Measurements from ENCODE around the gene B3GAT2. TPM values are rescaled to one million over a fixed set of nuclear protein-coding genes. Genes with fewer than 3 reads are reported as not detected.

B3GAT2 gene
- total RNA-seq, 2 donors from 2014 or later, result not detected

- Histone ChIP-seq H3K27me3 (no peaks in the 10 kb centered on the region), H3K9me3 (no peaks in the 10 kb centered on the region), H3K4me1 (no peaks in the 10 kb centered on the region), H3K36me3 (no peaks in the 10 kb centered on the region), H3K27ac (no peak overlapping the region), H3K9ac (ENCODE audit: low read depth in 2 of 2, low read length in 2 of 2) (no peak overlapping the region), H3K4me3 (no peak overlapping the region)
- no peak for TF ChIP-seq CTCF (IDR thresholded peaks at IDR 0.05)
- intact Hi-C loops (cut with DNase I), result no loop called here
- no peak for DNase-seq
Measured at GRCh38 chr6:70831427-70831826, 125.4 kb downstream of the B3GAT2 start.

GRCh38 chr6:70823651-70824050 lies 133.2 kb downstream of the B3GAT2 start:
- Histone ChIP-seq H3K36me3 (no peaks in the 10 kb centered on the region), H3K4me1 (no peaks in the 10 kb centered on the region), H3K9me3 (no peaks in the 10 kb centered on the region), H3K4me3 (no peak overlapping the region), H3K27me3 (no peaks in the 10 kb centered on the region), H3K27ac (no peak overlapping the region), H3K9ac (ENCODE audit: low read depth in 2 of 2, low read length in 2 of 2) (no peak overlapping the region)
- TF ChIP-seq CTCF (IDR thresholded peaks at IDR 0.05), result no peak
- intact Hi-C loops (cut with DNase I), result no loop called here
- no peak for DNase-seq

GRCh38 chr6:70821751-70822150 lies 135.1 kb downstream of the B3GAT2 start:
- Histone ChIP-seq H3K9ac (ENCODE audit: low read depth in 2 of 2, low read length in 2 of 2) (no peak overlapping the region), H3K36me3 (no peaks in the 10 kb centered on the region), H3K4me3 (no peak overlapping the region), H3K4me1 (no peaks in the 10 kb centered on the region), H3K9me3 (no peaks in the 10 kb centered on the region), H3K27ac (no peak overlapping the region), H3K27me3 (no peaks in the 10 kb centered on the region)
- no peak for DNase-seq
- intact Hi-C loops (cut with DNase I), result no loop called here
- no peak for TF ChIP-seq CTCF (IDR thresholded peaks at IDR 0.05)

- no peak for DNase-seq
- Histone ChIP-seq H3K27me3 (no peaks in the 10 kb centered on the region), H3K4me3 (no peak overlapping the region), H3K27ac (no peak overlapping the region), H3K9ac (ENCODE audit: low read depth in 2 of 2, low read length in 2 of 2) (no peak overlapping the region), H3K9me3 (no peaks in the 10 kb centered on the region), H3K4me1 (no peaks in the 10 kb centered on the region), H3K36me3 (no peaks in the 10 kb centered on the region)
- intact Hi-C loops (cut with DNase I), result no loop called here
- TF ChIP-seq CTCF (IDR thresholded peaks at IDR 0.05), result no peak
Measured at GRCh38 chr6:70820778-70821177, 136.1 kb downstream of the B3GAT2 start.

- Histone ChIP-seq H3K27ac (no peak overlapping the region), H3K27me3 (no peaks in the 10 kb centered on the region), H3K4me3 (no peak overlapping the region), H3K36me3 (no peaks in the 10 kb centered on the region), H3K4me1 (no peaks in the 10 kb centered on the region), H3K9me3 (no peaks in the 10 kb centered on the region), H3K9ac (ENCODE audit: low read depth in 2 of 2, low read length in 2 of 2) (no peak overlapping the region)
- intact Hi-C loops (cut with DNase I), result no loop called here
- no peak for TF ChIP-seq CTCF (IDR thresholded peaks at IDR 0.05)
- no peak for DNase-seq
Measured at GRCh38 chr6:70819646-70820045, 137.2 kb downstream of the B3GAT2 start.

GRCh38 chr6:70813885-70814284 lies 143.0 kb downstream of the B3GAT2 start:
- Histone ChIP-seq H3K27me3 (no peaks in the 10 kb centered on the region), H3K9ac (ENCODE audit: low read depth in 2 of 2, low read length in 2 of 2) (no peak overlapping the region), H3K27ac (no peak overlapping the region), H3K36me3 (no peaks in the 10 kb centered on the region), H3K4me1 (no peaks in the 10 kb centered on the region), H3K4me3 (no peak overlapping the region), H3K9me3 (no peaks in the 10 kb centered on the region)
- no peak for TF ChIP-seq CTCF (IDR thresholded peaks at IDR 0.05)
- intact Hi-C loops (cut with DNase I), result no loop called here
- DNase-seq, result no peak
